Upper lobe of left lung (tissue), 4 donors: ENCODE results near the gene MIX23.

Source experiments
- CTCF ChIP-seq, 6 experiments: fragments of 450-650 bp in 4 of 6; fragments of 200-600 bp in 2 of 6; sonication (generic) in 2 of 6; IDR thresholded peaks; one replicate each; pipeline ENCODE4 v1.5.1; 2016 to 2019; ENCODE audit warnings: antibody characterized with exemption in 6 of 6
- EP300 ChIP-seq, 4 donors: sonication (generic); formaldehyde crosslinking; IDR thresholded peaks; one replicate each; pipeline ENCODE4 v1.5.1; 2017; ENCODE audit warnings: antibody characterized with exemption in 4 of 4, control low read depth in 2 of 4
- POLR2A ChIP-seq, 4 donors: fragments of 450-650 bp; IDR thresholded peaks; one replicate each; pipeline ENCODE4 v1.5.1; 2016 to 2017; ENCODE audit warnings: antibody characterized with exemption in 4 of 4, mild to moderate bottlenecking in 2 of 4

GRCh38 chr3:122403489-122403888 is 20.5 kb upstream of the MIX23 start:
- TF ChIP-seq CTCF (IDR thresholded peaks at IDR 0.05), result no peak
- no peak for TF ChIP-seq POLR2A (IDR thresholded peaks at IDR 0.05)
- TF ChIP-seq EP300 (IDR thresholded peaks at IDR 0.05), result no peak
